ENCODE results near the gene PTX4.

The PTX4 gene

DNA sequence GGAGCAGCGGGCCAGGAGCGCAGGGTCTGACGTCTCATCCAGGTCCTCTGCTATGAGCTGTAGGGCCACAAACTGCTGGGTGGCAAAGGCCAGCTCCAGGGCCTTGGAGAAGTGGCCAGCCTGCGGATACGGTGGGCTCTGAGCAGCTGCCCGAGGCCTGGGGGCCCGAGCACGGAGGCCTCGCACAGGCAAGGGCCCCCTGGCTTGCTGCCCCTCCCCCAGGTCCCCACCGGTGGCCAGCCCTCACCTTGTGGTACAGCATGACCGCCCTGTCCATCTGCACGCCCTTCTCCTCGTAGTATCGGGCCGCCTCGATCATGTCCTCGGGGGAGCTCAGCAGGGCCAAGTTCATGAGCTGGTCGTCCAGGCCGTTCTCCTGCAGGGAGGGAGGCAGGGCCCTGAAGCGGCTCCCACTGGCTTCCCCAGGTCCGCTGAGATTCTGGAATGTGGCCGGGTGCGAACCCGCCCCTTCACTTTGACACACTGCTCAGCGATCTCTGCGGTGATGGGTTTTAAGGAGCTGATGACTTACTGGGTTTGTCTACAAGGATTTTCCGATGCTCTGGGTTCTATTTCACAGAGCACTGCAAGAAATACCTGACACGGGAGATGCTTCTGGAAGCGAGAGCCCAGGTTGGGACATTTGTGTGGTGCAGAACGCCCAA lies 35.0 kb upstream of the PTX4 start:
- TF ChIP-seq FOXP2 (optimal IDR thresholded peaks at IDR 0.05; ENCODE audit: borderline replicate concordance, extremely low read depth, extremely low read length, insufficient read depth) (no peak), TAF1 (IDR thresholded peaks at IDR 0.05; ENCODE audit: borderline replicate concordance, insufficient read depth, low read length) (no peak), POLR2AphosphoS5 (IDR thresholded peaks at IDR 0.05; ENCODE audit: low read depth, low read length) (no peak)
- TF ChIP-seq, protein P1, sequence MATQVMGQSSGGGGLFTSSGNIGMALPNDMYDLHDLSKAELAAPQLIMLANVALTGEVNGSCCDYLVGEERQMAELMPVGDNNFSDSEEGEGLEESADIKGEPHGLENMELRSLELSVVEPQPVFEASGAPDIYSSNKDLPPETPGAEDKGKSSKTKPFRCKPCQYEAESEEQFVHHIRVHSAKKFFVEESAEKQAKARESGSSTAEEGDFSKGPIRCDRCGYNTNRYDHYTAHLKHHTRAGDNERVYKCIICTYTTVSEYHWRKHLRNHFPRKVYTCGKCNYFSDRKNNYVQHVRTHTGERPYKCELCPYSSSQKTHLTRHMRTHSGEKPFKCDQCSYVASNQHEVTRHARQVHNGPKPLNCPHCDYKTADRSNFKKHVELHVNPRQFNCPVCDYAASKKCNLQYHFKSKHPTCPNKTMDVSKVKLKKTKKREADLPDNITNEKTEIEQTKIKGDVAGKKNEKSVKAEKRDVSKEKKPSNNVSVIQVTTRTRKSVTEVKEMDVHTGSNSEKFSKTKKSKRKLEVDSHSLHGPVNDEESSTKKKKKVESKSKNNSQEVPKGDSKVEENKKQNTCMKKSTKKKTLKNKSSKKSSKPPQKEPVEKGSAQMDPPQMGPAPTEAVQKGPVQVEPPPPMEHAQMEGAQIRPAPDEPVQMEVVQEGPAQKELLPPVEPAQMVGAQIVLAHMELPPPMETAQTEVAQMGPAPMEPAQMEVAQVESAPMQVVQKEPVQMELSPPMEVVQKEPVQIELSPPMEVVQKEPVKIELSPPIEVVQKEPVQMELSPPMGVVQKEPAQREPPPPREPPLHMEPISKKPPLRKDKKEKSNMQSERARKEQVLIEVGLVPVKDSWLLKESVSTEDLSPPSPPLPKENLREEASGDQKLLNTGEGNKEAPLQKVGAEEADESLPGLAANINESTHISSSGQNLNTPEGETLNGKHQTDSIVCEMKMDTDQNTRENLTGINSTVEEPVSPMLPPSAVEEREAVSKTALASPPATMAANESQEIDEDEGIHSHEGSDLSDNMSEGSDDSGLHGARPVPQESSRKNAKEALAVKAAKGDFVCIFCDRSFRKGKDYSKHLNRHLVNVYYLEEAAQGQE (IDR thresholded peaks at IDR 0.05; ENCODE audit: insufficient read depth in 1 of 2, low read depth in 2 of 2, low read length in 2 of 2), result no peak

DNA sequence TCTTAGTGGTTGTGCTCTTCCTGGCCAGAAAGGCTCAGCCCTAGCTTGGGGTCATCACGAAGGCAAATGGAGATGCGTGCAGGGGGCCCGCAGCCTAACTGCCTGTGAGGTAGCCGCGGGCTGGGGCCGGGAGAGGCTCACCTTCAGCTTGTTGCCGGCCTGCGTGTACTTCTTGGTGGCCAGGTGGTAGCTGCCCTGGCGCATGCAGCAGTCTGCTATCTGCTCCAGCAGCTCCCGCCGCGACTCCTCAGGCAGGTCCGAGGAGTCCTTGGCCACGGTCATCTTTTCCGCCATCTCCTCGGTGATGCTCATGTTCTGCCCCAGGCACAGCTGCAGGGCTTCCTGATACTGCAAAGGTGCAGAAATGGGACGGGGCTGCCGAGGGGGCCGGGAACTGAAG lies 31.7 kb upstream of the PTX4 start:
- TF ChIP-seq, protein P1 (IDR thresholded peaks at IDR 0.05; ENCODE audit: insufficient read depth in 1 of 2, low read depth in 2 of 2, low read length in 2 of 2), result no peak
- no peak for TF ChIP-seq TAF1 (IDR thresholded peaks at IDR 0.05; ENCODE audit: borderline replicate concordance, insufficient read depth, low read length)

DNA sequence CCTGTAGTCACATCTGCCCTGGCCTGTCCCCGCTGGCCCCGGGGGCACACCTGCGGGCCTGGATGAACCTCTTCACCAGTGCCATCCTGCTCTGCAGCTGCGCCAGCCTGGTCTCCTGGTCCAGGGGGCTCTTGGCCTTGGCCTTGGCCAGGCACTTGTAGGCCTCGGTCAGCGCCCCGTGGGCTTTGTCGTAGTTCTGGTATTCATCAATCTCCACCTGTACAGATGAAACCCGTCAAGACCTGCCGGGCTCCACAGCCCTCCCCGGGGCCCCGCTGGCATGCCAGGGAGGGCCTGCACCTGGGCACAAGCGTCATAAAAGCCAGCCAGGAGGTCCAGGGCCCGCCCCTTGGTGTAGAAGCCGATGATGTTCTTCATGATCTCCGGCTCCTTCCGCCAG lies 31.1 kb upstream of the PTX4 start:
- TF ChIP-seq, protein P1 (IDR thresholded peaks at IDR 0.05; ENCODE audit: insufficient read depth in 1 of 2, low read depth in 2 of 2, low read length in 2 of 2), result no peak
- TF ChIP-seq POLR2AphosphoS5 (IDR thresholded peaks at IDR 0.05; ENCODE audit: low read depth, low read length) (no peak), FOXP2 (optimal IDR thresholded peaks at IDR 0.05; ENCODE audit: borderline replicate concordance, extremely low read depth, extremely low read length, insufficient read depth) (no peak), SIN3A (IDR thresholded peaks at IDR 0.05; ENCODE audit: borderline replicate concordance, insufficient read depth, low read length) (no peak), TAF1 (IDR thresholded peaks at IDR 0.05; ENCODE audit: borderline replicate concordance, insufficient read depth, low read length) (no peak)

DNA sequence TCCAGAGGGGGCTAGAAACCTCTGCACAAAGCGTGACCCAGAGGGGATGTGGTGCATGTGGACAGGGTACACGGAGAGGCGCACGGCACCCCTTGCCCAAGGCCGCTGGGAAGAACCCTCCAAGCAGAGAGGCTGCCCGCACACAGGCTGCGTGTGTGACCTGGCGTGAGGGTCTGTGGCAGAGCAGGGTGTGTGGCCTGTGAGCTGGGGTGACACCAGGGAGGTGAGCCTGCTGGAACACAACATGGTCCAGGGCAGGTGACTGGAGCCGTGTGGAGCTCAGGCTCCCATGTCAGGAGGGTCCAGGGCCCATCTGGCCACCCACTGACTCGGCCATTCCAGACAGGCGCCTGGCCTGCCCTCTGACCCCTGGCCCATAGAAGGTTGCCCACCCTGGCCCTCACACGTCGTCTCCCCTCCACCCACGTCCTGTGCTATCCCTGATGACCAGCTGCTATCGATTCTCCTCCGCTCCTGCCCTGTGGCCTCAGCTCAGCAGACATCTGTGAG lies 29.9 kb upstream of the PTX4 start:
- TF ChIP-seq SIN3A (IDR thresholded peaks at IDR 0.05; ENCODE audit: borderline replicate concordance, insufficient read depth, low read length) (no peak), TAF1 (IDR thresholded peaks at IDR 0.05; ENCODE audit: borderline replicate concordance, insufficient read depth, low read length) (no peak), FOXP2 (optimal IDR thresholded peaks at IDR 0.05; ENCODE audit: borderline replicate concordance, extremely low read depth, extremely low read length, insufficient read depth) (no peak), POLR2AphosphoS5 (IDR thresholded peaks at IDR 0.05; ENCODE audit: low read depth, low read length) (no peak)
- TF ChIP-seq, protein P1 (IDR thresholded peaks at IDR 0.05; ENCODE audit: insufficient read depth in 1 of 2, low read depth in 2 of 2, low read length in 2 of 2), result no peak

DNA sequence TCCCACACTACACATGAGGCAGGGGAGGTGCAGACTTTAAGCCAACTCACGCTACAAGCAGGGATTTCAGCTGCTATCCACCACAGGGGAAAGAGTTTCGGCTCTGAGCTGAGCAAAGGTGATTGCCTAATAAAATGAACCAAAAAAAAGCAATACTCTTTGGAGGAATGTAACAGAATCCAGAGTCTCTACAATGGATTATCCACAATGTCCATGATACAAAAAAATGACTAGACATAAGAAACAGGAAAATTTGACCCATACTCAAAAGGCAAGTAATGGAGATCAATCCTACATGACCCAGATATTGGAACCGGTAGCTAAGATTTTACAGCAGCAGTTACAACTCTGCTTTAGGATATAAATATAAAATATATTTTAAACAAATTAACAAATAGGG lies 25.8 kb upstream of the PTX4 start:
- TF ChIP-seq POLR2AphosphoS5 (IDR thresholded peaks at IDR 0.05; ENCODE audit: low read depth, low read length) (no peak), SIN3A (IDR thresholded peaks at IDR 0.05; ENCODE audit: borderline replicate concordance, insufficient read depth, low read length) (no peak), TAF1 (IDR thresholded peaks at IDR 0.05; ENCODE audit: borderline replicate concordance, insufficient read depth, low read length) (no peak), FOXP2 (optimal IDR thresholded peaks at IDR 0.05; ENCODE audit: borderline replicate concordance, extremely low read depth, extremely low read length, insufficient read depth) (no peak)
- TF ChIP-seq, protein P1 (IDR thresholded peaks at IDR 0.05; ENCODE audit: insufficient read depth in 1 of 2, low read depth in 2 of 2, low read length in 2 of 2), result no peak

All from PFSK-1 (cell line).